ENCODE measurements around the gene NT5C1B.

- TF ChIP-seq CTCF (conservative IDR thresholded peaks at IDR 0.05; ENCODE audit: low read length) = no peak
- no peak for TF ChIP-seq EZH2phosphoT487 (IDR thresholded peaks at IDR 0.05; ENCODE audit: borderline replicate concordance)
These were observed 69.4 kb downstream of the NT5C1B start for GRCh38 chr2:18519914-18520450.
